Amniotic stem cell (primary cell): ENCODE data around the gene BRICD5.
"Not testable (repeated sequence)": the region's sequence is repeated elsewhere in the genome, so short reads cannot be mapped to it uniquely, and the experiment has no call there.

ENCODE experiments used
- DNase-seq: peaks from one replicate; lab custom pipeline; 2025; lab: John Stamatoyannopoulos, UW

BRICD5 gene

DNA sequence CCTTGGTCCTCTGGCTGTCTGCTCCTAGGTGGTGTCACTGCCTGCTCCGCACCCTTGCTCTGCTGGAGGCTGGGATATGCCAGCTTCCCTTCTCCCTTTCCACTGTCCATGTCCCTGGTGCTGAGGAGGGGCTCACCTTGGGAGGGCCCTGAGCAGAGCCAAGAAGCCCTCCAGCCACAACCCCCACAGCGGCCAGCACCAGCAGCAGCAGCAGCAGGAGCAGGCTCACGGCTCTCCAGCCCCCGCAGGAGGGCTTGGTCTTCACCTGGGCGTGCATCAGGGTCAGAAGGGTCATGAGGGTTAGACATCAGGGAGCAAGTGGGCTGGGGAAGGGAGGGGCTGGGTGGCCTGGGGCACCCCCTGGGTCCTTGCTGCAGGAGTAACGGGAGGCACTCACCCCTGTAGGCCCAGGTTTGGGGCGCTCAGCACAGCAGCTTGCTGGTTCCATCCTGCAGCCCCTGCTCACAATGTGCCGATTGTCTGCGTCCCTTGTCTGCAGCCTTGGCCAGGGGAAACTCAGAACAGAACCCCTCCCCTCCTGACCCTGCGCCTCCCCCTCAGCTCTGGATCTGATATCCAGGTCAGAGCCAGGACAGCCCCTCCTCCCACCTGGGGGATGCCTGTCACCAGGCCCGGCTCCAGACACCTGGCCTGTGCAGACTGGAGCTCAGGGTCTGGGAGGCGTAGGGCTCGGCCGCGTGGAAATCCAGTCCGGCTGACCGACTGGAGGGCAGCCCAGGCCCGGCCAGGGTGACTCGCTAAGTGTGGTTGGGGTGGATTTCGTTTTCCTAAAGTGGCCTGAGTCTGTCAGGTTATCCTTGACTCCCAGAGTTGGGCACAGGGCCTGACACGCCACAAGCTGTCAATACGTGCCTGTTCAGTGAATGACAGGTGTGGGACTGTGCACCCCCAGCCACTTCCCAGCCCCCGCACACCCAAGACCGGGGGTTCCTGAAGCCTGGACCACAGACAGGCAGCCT is at the start of gene BRICD5:
Gene BRICD5 (minus strand): TSS at position 478 of the 980 bp plus-strand sequence. CDS start 30 bp downstream, at position 448.
- no peak for DNase-seq

GRCh38 chr16:2260250-2260649 is 49.6 kb upstream of the BRICD5 start:
- no peak for DNase-seq

DNA sequence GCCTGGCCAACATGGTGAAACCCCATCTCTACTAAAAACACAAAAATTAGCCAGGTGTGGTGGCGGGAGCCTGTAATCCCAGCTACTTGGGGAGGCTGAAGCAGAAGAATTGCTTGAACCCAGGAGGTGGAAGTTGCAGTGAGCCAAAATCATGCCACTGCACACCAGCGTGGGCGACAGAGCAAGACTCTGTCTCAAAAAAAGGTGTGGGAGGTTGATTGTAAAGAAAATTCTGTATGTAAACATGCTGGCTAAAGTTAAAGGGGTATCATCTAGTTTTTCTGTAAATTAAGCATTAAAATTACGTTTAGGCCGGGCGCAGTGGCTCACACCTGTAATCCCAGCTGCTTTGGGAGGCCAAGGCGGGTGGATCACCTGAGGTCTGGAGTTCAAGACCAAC is 47.9 kb upstream of the BRICD5 start:
- not testable (repeated sequence) for DNase-seq

DNA sequence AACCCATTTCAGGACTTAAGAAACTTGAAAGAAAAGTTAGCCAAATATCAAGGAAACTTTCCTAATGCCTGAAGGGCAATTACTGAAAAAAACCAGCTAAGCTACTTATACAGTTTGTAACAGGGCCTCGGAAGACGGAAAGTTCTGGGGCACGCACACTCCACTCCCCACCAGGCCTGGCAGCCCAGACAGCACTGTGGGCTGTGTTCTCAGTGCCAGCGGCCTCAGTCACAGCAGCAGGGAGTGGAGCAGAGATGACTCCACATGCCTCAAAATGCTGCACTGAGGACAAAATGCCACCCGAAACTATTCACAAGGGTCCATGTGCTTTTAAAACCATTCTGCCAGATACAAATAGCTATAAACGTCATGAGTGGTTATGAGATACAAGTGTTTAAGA is 47.1 kb upstream of the BRICD5 start:
- DNase-seq: no peak

GRCh38 chr16:2256531-2257140 is 46.0 kb upstream of the BRICD5 start:
- DNase-seq: no peak

- no peak for DNase-seq
These were observed 42.6 kb upstream of the BRICD5 start for GRCh38 chr16:2253293-2253692.

GRCh38 chr16:2252806-2253148 is 42.1 kb upstream of the BRICD5 start:
- DNase-seq: no peak

DNA sequence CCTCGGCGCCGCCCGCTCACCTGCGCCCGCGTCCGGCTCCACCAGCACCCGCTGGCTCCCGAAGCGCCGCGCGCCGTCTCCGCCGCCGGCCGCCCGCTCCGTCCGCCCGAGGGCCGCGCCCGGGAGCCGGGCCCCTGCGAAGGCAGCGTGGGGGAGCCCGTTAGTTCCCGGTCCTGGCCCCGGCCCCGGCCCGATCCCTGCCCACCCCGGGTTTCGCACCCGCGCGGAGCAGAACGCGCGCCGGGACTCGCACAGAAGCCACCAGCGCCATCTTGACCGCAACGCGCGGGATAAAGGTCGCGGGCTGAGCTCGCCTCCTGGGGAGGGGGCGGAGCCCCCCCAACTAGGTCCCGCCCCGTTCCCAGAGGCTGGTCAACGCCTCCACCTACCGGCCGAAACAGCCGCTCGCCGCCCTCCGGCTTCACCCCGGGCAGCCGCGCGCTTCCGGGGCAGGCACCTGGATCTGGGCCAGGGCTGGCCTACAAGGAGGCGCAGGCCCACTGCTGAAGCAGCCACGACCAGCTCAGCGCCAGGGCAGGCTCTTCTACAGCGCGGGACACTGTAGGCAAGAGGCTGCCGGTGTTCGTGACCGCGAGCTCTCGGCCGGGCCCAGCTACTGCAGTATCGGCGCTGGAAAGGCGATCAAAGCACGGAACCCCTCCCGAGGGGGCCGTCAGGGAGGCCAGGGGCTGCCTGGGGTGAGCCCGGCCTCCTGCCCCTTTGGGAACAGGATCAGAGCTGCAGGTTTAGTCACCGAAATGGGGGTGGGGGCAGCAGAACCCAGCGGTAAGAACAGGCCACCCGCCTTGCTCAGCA is 40.8 kb upstream of the BRICD5 start, which contains the start of gene ECI1:
Gene ECI1 (minus strand): TSS at position 292 of the 816 bp plus-strand sequence. CDS start 21 bp downstream, at position 271.
- peak; percentile 79 for DNase-seq

- no peak for DNase-seq
These were observed 40.1 kb upstream of the BRICD5 start for GRCh38 chr16:2250652-2251295.

DNA sequence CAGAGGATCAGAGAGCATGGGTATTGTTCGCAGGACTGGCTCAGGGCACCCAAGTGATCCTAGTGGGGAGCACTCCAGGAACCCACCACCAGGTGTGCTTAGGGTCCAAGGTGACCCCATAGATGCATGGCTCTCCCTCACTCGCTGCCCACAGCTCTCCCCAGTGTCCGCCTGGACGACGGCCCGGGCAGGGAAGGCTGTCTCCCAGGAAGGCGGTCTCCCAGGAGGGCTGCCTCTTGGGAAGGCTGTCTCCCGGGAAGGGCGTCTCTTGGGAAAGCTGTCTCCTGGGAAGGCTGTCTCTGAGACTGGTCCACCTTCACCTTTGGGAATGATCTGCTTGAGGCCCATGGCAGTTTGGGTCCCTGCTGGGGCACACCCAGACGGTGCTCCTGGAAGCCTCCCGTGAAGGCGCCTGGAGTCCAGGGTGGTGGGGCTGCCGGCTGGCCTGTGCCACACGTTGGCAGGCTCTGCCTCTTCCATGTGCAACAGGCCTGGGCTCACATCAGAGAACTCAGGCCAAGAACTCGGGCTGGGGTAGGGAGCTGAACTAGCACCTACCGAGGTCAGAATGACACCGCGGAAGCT is 35.7 kb upstream of the BRICD5 start:
- DNase-seq: no peak

- no peak for DNase-seq
These were observed 34.5 kb upstream of the BRICD5 start for GRCh38 chr16:2244926-2245795.

GRCh38 chr16:2244301-2244700 is 33.6 kb upstream of the BRICD5 start:
- DNase-seq: no peak

GRCh38 chr16:2243781-2244180 is 33.1 kb upstream of the BRICD5 start:
- DNase-seq: no peak

DNA sequence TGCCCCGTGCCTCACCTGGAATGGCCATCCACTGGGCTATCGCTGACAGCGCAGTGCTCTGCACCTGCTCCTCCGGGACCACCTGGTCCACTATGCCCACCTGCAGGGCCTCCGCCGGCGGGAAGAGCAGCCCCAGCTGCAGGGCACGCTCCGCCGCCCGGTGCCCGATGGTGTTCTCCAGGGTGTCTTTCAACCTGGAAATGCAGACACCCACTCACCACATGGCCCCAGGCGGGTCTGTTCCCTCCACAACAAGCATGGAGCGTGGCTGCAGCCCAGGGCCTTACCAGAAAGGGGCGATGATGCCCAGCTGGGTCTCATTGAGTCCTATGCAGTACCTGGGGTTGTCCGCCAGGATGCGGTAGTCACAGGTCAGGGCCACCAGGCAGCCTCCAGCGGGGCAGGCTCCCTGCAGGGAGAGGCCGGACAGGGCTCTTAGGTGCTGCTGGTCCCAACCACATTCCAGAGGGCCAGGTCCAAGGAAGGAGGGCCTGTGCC is 32.4 kb upstream of the BRICD5 start:
- no peak for DNase-seq

DNA sequence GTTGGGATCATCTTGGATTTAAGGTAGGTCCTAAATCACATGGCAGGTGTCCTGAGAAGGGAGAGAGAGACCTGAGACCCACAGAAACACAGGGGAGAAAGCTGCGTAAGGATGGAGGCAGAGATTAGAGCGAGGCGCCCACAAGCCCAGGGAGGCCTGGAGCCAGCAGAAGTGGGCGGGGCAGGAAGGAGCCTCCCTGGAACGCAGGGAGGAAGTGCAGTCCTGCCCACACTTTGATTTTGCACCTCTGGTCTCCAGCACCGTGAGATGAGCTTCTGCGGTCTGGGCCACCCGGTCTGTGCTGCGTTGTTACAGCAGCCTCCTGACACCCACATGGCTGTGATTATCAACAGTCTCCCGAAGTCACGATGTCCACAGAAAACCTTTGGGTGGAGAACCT is 31.9 kb upstream of the BRICD5 start:
- DNase-seq: no peak

DNA sequence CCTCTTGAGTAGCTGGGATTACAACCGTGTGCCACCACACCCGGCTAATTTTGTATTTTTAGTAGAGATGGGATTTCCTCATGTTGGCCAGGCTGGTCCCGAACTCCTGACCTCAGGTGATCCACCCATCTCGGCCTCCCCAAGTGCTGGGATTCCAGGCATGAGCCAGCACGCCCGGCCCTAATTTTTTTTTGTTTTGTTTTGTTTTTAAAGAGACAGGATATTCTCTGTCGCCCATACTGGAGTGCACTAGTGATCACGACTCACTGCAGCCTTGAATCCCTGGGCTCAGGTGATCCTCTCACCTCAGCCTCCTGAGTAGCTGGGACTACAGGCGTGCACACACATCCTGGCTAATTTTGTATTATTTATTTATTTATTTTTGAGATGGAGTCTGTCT is 29.7 kb upstream of the BRICD5 start:
- DNase-seq: not testable (repeated sequence)

- no peak for DNase-seq
These were observed 28.4 kb upstream of the BRICD5 start for GRCh38 chr16:2238838-2239675.

DNA sequence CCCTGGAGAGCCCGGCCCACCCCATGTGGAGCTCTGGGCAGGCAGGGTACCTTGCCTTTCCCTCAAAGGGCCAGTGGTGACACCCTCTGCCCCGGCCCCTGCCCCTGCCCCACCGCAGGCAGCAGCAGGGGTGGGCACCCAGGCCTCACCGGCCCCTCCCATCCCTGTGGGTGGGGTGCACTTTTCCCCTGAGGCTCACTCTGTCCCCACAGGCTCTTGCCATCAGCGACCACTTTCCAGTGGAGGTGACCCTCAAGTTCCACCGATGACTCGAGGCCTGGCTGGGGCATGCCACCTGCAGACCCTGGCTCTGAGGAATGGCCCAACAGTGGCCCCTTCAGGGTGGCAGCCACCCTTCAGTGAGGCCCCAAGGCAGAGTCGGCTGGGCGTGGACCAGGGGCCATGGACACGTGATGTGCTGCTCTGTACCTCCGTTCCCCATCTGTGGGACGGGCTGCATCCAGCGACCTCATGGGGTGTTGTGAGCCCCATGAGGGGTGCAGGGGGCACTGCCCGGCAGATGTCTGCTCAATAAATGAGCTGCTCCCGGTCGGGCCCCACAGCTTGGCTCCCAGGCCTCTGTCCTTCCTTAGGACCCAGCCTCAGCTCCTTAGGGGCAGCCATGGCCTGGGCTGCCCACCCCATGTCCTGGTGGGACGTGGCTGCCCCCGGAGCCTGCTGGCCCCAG is 27.6 kb upstream of the BRICD5 start:
- no peak for DNase-seq
